GM21381 (cell line): ENCODE results near the gene HSPD1.

ENCODE experiments used
- ATAC-seq: cut with Tn5 transposase; IDR thresholded peaks from one replicate; pipeline ENCODE4 v1.9.1; 2021; ENCODE audit warnings: mild to moderate bottlenecking, moderate library complexity; ENCODE audit not compliant: unreplicated experiment

Gene HSPD1

GRCh38 chr2:197499594-197500502 lies at the start of gene HSPD1, which contains the start of gene HSPE1:
HSPD1 (minus strand) TSS chr2:197499840; CDS start chr2:197498848, 992 bp downstream.
HSPE1 (plus strand) TSS chr2:197500379; CDS start chr2:197500437, 58 bp downstream.
- ATAC-seq = peak; percentile 79

- ATAC-seq = no peak
Observed at GRCh38 chr2:197548582-197548981, 48.9 kb upstream of the HSPD1 start.

- ATAC-seq = no peak
Observed at GRCh38 chr2:197547163-197547900, 47.7 kb upstream of the HSPD1 start.

GRCh38 chr2:197543206-197543605 lies 43.6 kb upstream of the HSPD1 start:
- ATAC-seq = no peak

GRCh38 chr2:197539734-197540133 lies 40.1 kb upstream of the HSPD1 start:
- ATAC-seq = no peak

- no peak for ATAC-seq
Observed at GRCh38 chr2:197538412-197538811, 38.8 kb upstream of the HSPD1 start.

GRCh38 chr2:197517150-197517549 lies 17.5 kb upstream of the HSPD1 start:
- ATAC-seq = no peak

GRCh38 chr2:197516393-197516761 lies 16.7 kb upstream of the HSPD1 start:
- peak; percentile 7 for ATAC-seq

- peak; percentile 91 for ATAC-seq
Observed at GRCh38 chr2:197515739-197516392, 16.2 kb upstream of the HSPD1 start, which contains the start of gene MOB4. MOB4 (plus strand) TSS chr2:197516066; CDS start chr2:197516087, 21 bp downstream.

GRCh38 chr2:197515315-197515738 lies 15.7 kb upstream of the HSPD1 start:
- ATAC-seq = peak; percentile 2

- no peak for ATAC-seq
Observed at GRCh38 chr2:197514754-197515153, 15.1 kb upstream of the HSPD1 start.

- no peak for ATAC-seq
Observed at GRCh38 chr2:197513915-197514314, 14.3 kb upstream of the HSPD1 start.

GRCh38 chr2:197506658-197507057 lies 7.0 kb upstream of the HSPD1 start:
- no peak for ATAC-seq

- no peak for ATAC-seq
Observed at GRCh38 chr2:197504512-197504911, 4.9 kb upstream of the HSPD1 start.

- ATAC-seq = no peak
Observed at GRCh38 chr2:197504000-197504399, 4.4 kb upstream of the HSPD1 start.

- ATAC-seq = no peak
Observed at GRCh38 chr2:197502685-197503084, 3.0 kb upstream of the HSPD1 start.

GRCh38 chr2:197502201-197502600 lies 2.6 kb upstream of the HSPD1 start:
- no peak for ATAC-seq

- peak; percentile 4 for ATAC-seq
Observed at GRCh38 chr2:197500503-197501131, 977 bp upstream of the HSPD1 start.

GRCh38 chr2:197498937-197499593 lies 575 bp downstream of the HSPD1 start:
- peak; percentile 21 for ATAC-seq
